ENCODE measurements around the gene GSG1L2.

The GSG1L2 gene

DNA sequence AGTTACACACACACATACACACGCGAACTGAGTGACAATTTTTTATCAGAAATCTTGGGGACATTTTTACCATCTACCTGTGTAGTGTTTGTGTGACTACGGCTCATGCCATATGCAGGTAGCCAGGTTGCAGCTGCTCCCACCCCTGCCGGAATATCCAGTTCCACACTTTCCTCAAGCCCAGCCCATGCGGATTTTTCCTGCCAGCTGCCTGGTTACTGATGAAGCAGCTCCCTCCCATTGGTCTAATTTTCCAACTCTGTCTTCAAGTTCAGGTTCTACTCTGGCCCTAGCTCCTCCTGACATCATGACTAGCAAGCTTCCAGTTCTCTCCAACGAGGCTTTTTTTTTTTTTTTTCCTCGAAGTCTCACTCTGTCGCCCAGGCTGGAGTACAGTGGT is 4.8 kb downstream of the GSG1L2 start:
- no peak for DNase-seq (ENCODE audit: low read depth)
- TF ChIP-seq, protein P1, sequence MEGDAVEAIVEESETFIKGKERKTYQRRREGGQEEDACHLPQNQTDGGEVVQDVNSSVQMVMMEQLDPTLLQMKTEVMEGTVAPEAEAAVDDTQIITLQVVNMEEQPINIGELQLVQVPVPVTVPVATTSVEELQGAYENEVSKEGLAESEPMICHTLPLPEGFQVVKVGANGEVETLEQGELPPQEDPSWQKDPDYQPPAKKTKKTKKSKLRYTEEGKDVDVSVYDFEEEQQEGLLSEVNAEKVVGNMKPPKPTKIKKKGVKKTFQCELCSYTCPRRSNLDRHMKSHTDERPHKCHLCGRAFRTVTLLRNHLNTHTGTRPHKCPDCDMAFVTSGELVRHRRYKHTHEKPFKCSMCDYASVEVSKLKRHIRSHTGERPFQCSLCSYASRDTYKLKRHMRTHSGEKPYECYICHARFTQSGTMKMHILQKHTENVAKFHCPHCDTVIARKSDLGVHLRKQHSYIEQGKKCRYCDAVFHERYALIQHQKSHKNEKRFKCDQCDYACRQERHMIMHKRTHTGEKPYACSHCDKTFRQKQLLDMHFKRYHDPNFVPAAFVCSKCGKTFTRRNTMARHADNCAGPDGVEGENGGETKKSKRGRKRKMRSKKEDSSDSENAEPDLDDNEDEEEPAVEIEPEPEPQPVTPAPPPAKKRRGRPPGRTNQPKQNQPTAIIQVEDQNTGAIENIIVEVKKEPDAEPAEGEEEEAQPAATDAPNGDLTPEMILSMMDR (IDR thresholded peaks at IDR 0.05; ENCODE audit: control insufficient read depth, insufficient read depth, low read depth, low read length, missing control alignments): no peak
- H3K4me3 ChIP-seq (ENCODE audit: control insufficient read depth, low read depth, low read length): no peak overlapping the region

DNA sequence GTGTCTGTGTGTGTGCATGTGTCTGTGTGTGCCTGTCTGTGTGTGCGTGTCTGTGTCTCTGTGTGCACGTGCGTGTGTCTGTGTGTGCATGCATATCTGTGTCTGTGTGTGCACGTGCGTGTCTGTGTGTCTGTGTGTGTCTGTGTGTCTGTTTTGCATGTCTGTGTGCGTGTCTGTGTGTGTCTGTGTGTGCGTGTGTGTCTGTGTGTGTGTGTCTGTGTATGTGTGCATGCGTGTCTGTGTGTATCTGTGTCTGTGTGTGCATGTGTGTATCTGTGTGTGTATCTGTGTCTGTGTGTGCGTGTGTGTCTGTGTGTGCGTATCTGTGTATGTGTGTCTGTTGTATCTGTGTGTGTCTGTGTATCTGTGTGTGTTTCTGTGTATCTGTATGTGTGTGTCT is 5.4 kb downstream of the GSG1L2 start:
- TF ChIP-seq, protein P1 (IDR thresholded peaks at IDR 0.05; ENCODE audit: control insufficient read depth, insufficient read depth, low read depth, low read length, missing control alignments): no peak
- DNase-seq (ENCODE audit: low read depth): no peak
- H3K4me3 ChIP-seq (ENCODE audit: control insufficient read depth, low read depth, low read length): no peak overlapping the region

DNA sequence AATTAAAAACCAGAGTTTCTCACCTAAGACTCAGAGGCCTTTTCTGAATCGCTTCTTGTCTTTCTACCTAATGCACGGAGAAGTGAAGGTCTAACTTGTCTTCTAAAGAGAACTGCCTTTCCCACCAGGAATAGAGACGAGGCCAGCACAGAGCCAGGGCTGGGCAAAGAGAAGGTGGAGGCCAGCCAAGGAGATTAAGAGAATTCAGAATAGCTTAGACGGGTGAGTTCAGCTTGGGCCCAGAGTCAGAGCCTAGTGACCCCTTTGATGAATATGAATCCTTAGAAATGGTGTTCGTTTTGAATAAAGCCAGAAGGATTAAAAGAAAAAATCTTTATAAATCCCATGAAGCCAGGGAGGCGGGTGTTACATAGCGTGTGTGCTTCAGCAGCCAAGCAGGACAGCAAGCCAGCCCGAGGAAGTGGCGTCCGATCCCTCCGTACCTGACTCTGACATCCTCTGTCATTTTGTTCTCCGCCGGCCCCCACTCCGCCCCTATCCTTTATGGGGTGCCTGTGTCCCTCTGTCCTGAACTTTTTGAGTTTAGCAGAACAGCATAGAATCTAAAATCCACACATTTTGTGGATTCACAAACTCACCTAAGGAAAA is 7.4 kb downstream of the GSG1L2 start:
- TF ChIP-seq, protein P1 (IDR thresholded peaks at IDR 0.05; ENCODE audit: control insufficient read depth, insufficient read depth, low read depth, low read length, missing control alignments): no peak
- no peak overlapping the region for H3K4me3 ChIP-seq (ENCODE audit: control insufficient read depth, low read depth, low read length)
- DNase-seq (ENCODE audit: low read depth): no peak

DNA sequence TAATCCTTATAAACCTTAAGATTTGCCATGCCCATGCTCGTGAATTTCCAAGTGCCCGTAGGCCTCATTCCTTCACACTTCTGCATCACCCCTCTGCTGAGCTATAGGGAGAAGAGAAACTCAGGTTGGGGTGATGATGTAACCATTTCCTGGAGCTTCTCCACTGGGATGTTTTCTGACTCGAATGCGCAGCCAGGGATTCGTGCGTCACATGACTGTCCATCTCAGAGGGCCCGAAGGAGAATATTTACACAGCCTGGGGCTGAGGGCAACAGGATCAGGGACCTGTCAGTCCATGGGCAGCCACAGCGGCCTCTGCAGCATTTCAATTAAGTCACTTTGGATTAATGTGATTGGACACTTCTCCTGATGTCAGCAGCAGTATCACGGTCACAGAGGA is 8.7 kb downstream of the GSG1L2 start:
- DNase-seq (ENCODE audit: low read depth): no peak

DNA sequence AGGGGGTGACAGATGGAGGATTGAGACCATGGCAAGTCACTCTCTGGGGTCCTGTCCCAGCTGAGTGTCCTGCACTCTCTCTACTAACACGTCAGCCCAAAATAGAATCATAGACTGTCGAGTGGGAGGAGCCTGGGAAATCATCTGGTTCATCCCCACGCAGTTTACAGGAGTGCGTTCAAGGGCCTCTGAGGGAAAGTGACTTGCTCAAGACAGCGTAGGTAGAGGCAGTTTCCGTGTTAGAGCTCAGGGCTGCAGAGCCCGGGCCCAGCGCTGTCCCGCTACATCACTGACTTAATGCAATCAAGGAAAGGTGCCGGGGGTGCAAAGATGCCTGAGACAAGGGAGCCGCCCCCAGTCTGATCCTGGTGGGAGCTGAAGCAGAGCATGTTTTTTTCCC is 10.3 kb downstream of the GSG1L2 start:
- TF ChIP-seq, protein P1 (IDR thresholded peaks at IDR 0.05; ENCODE audit: control insufficient read depth, insufficient read depth, low read depth, low read length, missing control alignments): no peak

More for the DNA sequence above, 8.7 kb downstream of the GSG1L2 start:
- TF ChIP-seq, protein P1 (IDR thresholded peaks at IDR 0.05; ENCODE audit: control insufficient read depth, insufficient read depth, low read depth, low read length, missing control alignments): no peak
- H3K4me3 ChIP-seq (ENCODE audit: control insufficient read depth, low read depth, low read length): no peak overlapping the region

DNA sequence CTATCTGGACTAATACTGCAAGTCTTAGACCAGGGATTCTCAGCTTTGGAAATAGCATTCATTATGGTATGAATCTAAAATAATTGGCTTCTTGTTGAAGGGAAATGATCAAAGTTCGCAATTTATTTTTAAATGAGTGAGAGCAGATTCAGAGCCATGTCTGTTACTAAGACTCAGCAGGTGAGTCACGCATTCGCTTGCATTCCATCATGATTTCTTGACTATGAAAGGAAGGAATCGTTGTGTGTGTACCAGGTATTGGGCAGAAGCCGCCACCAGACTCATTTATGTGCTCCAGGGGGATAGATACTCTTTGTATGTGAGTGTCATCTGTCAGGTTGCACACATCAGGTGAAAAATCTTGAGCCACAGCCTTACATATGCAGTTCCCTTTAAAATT is 10.8 kb downstream of the GSG1L2 start:
- no peak overlapping the region for H3K4me3 ChIP-seq (ENCODE audit: control insufficient read depth, low read depth, low read length)
- no peak for DNase-seq (ENCODE audit: low read depth)
- TF ChIP-seq, protein P1 (IDR thresholded peaks at IDR 0.05; ENCODE audit: control insufficient read depth, insufficient read depth, low read depth, low read length, missing control alignments): no peak

More for the DNA sequence above, 10.3 kb downstream of the GSG1L2 start:
- DNase-seq (ENCODE audit: low read depth): no peak
- no peak overlapping the region for H3K4me3 ChIP-seq (ENCODE audit: control insufficient read depth, low read depth, low read length)
